ENCODE data around the gene USP34. TPM values are rescaled to one million over a fixed set of nuclear protein-coding genes. Genes with fewer than 3 reads are reported as not detected.

Gene USP34
- total RNA-seq, 1 donor from 2014 or later, result 176 TPM

GRCh38 chr2:61235716-61236115 is 235.2 kb downstream of the USP34 start:
- Mint-ChIP-seq H3K36me3 (ENCODE audit: low read depth) (peaks cover 56% of the 10 kb centered on the region), H3K4me1 (peaks cover 20% of the 10 kb centered on the region), H3K27me3 (no peaks in the 10 kb centered on the region), H3K4me3 (no peak overlapping the region), H3K9me3 (no peaks in the 10 kb centered on the region), H3K27ac (no peak overlapping the region)
- POLR2A ChIA-PET, result interaction anchor here (1.0 kb wide), 1 partner anchor 58 kb away, joined by 3 read pairs; no protein-coding TSS in a partner anchor
- DNase-seq, result no peak
- ATAC-seq (ENCODE audit: low read depth), result no peak
- TF ChIP-seq CTCF (IDR thresholded peaks at IDR 0.05), result no peak
- CTCF ChIA-PET, result no interaction called here
- intact Hi-C loops (cut with micrococcal nuclease), result loop anchor here (5.0 kb wide), 1 partner anchor 33 kb away; no protein-coding TSS in a partner anchor

- Mint-ChIP-seq H3K27me3 (no peaks in the 10 kb centered on the region), H3K27ac (no peak overlapping the region), H3K4me1 (peaks cover 9% of the 10 kb centered on the region), H3K4me3 (no peak overlapping the region), H3K9me3 (no peaks in the 10 kb centered on the region), H3K36me3 (ENCODE audit: low read depth) (peaks cover 65% of the 10 kb centered on the region)
- DNase-seq (no peak), ATAC-seq (ENCODE audit: low read depth) (no peak)
- intact Hi-C loops (cut with micrococcal nuclease), result no loop called here
- ChIA-PET POLR2A (no interaction called here), CTCF (no interaction called here)
- no peak for TF ChIP-seq CTCF (IDR thresholded peaks at IDR 0.05)
These were observed 237.3 kb downstream of the USP34 start for GRCh38 chr2:61233581-61233980.

GRCh38 chr2:61229936-61230335 is 241.0 kb downstream of the USP34 start:
- no peak for ATAC-seq (ENCODE audit: low read depth)
- CTCF ChIA-PET, result no interaction called here

GRCh38 chr2:61222567-61222966 is 248.3 kb downstream of the USP34 start:
- Mint-ChIP-seq H3K9me3 (no peaks in the 10 kb centered on the region), H3K27ac (no peak overlapping the region), H3K4me1 (no peaks in the 10 kb centered on the region), H3K36me3 (ENCODE audit: low read depth) (peaks cover 73% of the 10 kb centered on the region), H3K27me3 (no peaks in the 10 kb centered on the region), H3K4me3 (no peak overlapping the region)
- ChIA-PET POLR2A (no interaction called here), CTCF (no interaction called here)
- intact Hi-C loops (cut with micrococcal nuclease), result no loop called here
- ATAC-seq (ENCODE audit: low read depth) (no peak), DNase-seq (no peak)
- no peak for TF ChIP-seq CTCF (IDR thresholded peaks at IDR 0.05)

More at GRCh38 chr2:61229936-61230335, 241.0 kb downstream of the USP34 start:
- no peak overlapping the region for H3K27ac Mint-ChIP-seq
- POLR2A ChIA-PET, result no interaction called here
- H3K27me3 Mint-ChIP-seq, result no peaks in the 10 kb centered on the region
- H3K36me3 Mint-ChIP-seq (ENCODE audit: low read depth), result peaks cover 80% of the 10 kb centered on the region
- TF ChIP-seq CTCF (IDR thresholded peaks at IDR 0.05), result no peak
- no peak for DNase-seq
- no peaks in the 10 kb centered on the region for H3K4me1 Mint-ChIP-seq
- intact Hi-C loops (cut with micrococcal nuclease), result no loop called here
- H3K9me3 Mint-ChIP-seq, result no peaks in the 10 kb centered on the region
- no peak overlapping the region for H3K4me3 Mint-ChIP-seq

- ChIA-PET POLR2A (no interaction called here), CTCF (no interaction called here)
- no peaks in the 10 kb centered on the region for H3K4me1 Mint-ChIP-seq
- no peak for DNase-seq
- no peak for ATAC-seq (ENCODE audit: low read depth)
- no peak overlapping the region for H3K4me3 Mint-ChIP-seq
- intact Hi-C loops (cut with micrococcal nuclease), result no loop called here
- H3K36me3 Mint-ChIP-seq (ENCODE audit: low read depth), result peaks cover 68% of the 10 kb centered on the region
- H3K27ac Mint-ChIP-seq, result no peak overlapping the region
- no peaks in the 10 kb centered on the region for H3K9me3 Mint-ChIP-seq
- TF ChIP-seq CTCF (IDR thresholded peaks at IDR 0.05), result no peak
- no peaks in the 10 kb centered on the region for H3K27me3 Mint-ChIP-seq
These were observed 249.1 kb downstream of the USP34 start for GRCh38 chr2:61221819-61222218.
